ENCODE measurements around the gene ADCY4.

- no peak for TF ChIP-seq CTCF (IDR thresholded peaks at IDR 0.05)
- TF ChIP-seq POLR2A (IDR thresholded peaks at IDR 0.05), result no peak
Measured at GRCh38 chr14:24366721-24367513, 32.0 kb upstream of the ADCY4 start.

All from right lobe of liver (tissue), 4 donors.